Neural crest cell (in vitro differentiated cells): ENCODE results near the gene FAM221B. TPM values are rescaled to one million over a fixed set of nuclear protein-coding genes. Genes with fewer than 3 reads are reported as not detected.

ENCODE experiments used
- DNase-seq: peaks from one replicate; pipeline ENCODE4 v3.0.0; 2021; ENCODE audit warnings: low read depth, mixed read lengths, low spot score
- H3K27ac Mint-ChIP-seq: one replicate; pipeline ENCODE4 v1.8.0; 2021; ENCODE audit warnings: mild to moderate bottlenecking, mixed read lengths; ENCODE audit not compliant: unreplicated experiment
- H3K27me3 Mint-ChIP-seq: 2 replicates; pipeline ENCODE4 v1.8.0; 2021; ENCODE audit warnings: low read depth, mild to moderate bottlenecking, mixed read lengths
- H3K36me3 Mint-ChIP-seq: 2 replicates; pipeline ENCODE4 v1.8.0; 2021; ENCODE audit warnings: low read depth, mild to moderate bottlenecking, mixed read lengths
- H3K4me1 Mint-ChIP-seq: 2 replicates; pipeline ENCODE4 v1.8.0; 2021; ENCODE audit warnings: mixed read lengths
- H3K4me3 Mint-ChIP-seq: one replicate; pipeline ENCODE4 v1.8.0; 2021; ENCODE audit warnings: mild to moderate bottlenecking, mixed read lengths
- H3K9me3 Mint-ChIP-seq: 2 replicates; pipeline ENCODE4 v1.8.0; 2021; ENCODE audit warnings: mixed read lengths
- total RNA-seq: library from RNA; stranded (reverse); gene quantifications from 2 replicates; pipeline ENCODE4 v1.2.1, GENCODE V29; 2021
- TF ChIP-seq, protein P1 (sequence below): fragments of 200-600 bp; sonication (generic); conservative IDR thresholded peaks from 2 replicates; pipeline ENCODE4 v1.5.0; 2021; ENCODE audit warnings: antibody characterized with exemption, mild to moderate bottlenecking

Gene FAM221B
- total RNA-seq, 1 donor from 2014 or later = 0.19 TPM

DNA sequence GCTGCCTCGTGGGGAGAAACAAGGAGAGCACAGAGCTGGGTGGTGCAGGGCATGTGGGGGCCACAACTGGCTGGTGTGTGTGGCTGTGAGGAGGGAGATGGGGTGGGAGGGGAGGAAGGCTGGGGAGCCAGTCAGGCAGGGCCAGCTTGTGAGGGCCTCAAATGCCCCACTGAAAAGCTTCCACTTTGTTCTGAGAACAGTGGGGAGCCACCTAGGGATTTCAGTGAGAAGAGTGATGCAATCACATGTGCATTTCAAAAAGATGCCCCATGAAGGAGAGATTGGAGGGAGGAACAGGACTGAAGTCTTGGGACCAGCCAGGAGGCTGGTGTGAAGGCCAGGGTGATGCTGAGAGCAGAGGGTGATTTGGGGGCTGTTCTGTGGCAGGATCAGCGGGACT lies 40.4 kb upstream of the FAM221B start:
- H3K4me1 Mint-ChIP-seq = no peaks in the 10 kb centered on the region
- no peaks in the 10 kb centered on the region for H3K36me3 Mint-ChIP-seq
- no peaks in the 10 kb centered on the region for H3K27me3 Mint-ChIP-seq
- TF ChIP-seq, protein P1, sequence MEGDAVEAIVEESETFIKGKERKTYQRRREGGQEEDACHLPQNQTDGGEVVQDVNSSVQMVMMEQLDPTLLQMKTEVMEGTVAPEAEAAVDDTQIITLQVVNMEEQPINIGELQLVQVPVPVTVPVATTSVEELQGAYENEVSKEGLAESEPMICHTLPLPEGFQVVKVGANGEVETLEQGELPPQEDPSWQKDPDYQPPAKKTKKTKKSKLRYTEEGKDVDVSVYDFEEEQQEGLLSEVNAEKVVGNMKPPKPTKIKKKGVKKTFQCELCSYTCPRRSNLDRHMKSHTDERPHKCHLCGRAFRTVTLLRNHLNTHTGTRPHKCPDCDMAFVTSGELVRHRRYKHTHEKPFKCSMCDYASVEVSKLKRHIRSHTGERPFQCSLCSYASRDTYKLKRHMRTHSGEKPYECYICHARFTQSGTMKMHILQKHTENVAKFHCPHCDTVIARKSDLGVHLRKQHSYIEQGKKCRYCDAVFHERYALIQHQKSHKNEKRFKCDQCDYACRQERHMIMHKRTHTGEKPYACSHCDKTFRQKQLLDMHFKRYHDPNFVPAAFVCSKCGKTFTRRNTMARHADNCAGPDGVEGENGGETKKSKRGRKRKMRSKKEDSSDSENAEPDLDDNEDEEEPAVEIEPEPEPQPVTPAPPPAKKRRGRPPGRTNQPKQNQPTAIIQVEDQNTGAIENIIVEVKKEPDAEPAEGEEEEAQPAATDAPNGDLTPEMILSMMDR = no peak
- H3K4me3 Mint-ChIP-seq = no peak overlapping the region
- DNase-seq = no peak
- no peak overlapping the region for H3K27ac Mint-ChIP-seq
- H3K9me3 Mint-ChIP-seq = no peaks in the 10 kb centered on the region

DNA sequence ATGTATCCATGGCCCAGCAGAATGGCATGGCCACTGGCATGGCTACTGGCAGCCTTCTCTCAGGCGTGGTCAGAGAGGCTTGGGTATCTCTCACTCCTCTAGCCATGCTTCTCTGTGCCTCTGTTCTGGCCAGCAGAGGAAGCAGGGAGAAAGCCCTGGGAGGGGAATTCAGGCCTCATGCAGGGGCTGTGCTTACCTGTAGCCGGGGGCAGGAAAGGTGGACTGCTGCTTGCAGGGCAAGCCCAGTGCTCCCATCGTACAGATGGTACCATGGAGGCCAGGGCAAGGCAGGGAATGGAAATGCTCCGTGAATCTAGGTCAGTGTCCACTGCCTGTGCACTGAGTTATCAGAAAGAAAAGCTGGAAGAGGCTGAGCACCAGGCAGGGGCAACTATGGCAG lies 39.0 kb upstream of the FAM221B start:
- H3K36me3 Mint-ChIP-seq = no peaks in the 10 kb centered on the region
- H3K4me1 Mint-ChIP-seq = no peaks in the 10 kb centered on the region
- no peak overlapping the region for H3K4me3 Mint-ChIP-seq
- H3K27me3 Mint-ChIP-seq = peaks cover 4% of the 10 kb centered on the region
- TF ChIP-seq, protein P1 = no peak
- no peak overlapping the region for H3K27ac Mint-ChIP-seq
- DNase-seq = no peak
- no peaks in the 10 kb centered on the region for H3K9me3 Mint-ChIP-seq

DNA sequence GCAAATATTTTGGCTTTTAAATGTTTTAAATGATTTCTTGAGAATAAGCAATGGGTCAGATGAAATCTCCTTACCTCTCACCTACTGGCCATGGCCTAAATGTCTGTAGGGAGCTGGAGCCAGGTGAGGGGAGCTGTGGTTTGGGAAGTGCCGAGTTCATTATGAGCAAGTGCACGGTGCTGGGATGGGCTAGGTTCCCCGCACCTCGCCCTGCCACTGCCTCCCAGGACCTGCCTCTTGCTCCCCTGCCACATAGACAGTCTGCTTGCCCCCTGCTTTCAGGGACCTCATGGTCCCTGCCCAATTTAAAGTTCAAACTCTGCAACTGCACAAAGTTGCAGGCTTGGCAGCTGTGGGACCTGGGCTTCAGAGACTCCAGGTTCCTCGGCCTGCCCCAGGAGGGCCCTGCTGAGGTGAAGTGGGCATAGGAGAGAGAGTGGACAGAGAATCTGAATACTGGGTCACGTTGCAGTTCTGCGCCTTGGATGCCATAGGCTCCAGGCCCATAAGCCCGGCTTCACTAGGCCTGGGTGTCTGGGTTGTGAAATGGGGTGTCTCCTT lies 36.2 kb upstream of the FAM221B start:
- Mint-ChIP-seq H3K4me3 (no peak overlapping the region), H3K27ac (no peak overlapping the region), H3K4me1 (no peaks in the 10 kb centered on the region), H3K27me3 (peaks cover 23% of the 10 kb centered on the region), H3K9me3 (no peaks in the 10 kb centered on the region), H3K36me3 (no peaks in the 10 kb centered on the region)
- TF ChIP-seq, protein P1 = no peak
- DNase-seq = no peak

DNA sequence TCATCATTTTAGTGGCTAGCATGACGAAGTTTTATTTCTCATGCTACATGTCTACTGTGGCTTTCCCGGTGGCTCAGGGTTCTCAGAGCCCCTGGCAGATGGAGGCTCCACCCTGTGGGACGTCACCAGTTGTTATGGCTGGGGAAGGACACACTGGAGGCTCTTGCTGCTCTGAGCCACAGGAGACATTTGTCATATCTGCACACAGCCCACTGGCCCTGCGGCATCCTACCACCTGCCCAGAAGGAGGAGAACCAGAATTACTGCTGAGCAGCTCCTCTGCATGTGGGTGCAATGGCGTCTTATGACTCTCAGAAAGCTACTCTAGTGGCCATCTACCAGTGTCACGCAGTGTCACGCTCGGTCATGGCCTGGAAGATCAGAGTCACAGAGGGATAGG lies 35.1 kb upstream of the FAM221B start:
- H3K27ac Mint-ChIP-seq = no peak overlapping the region
- H3K9me3 Mint-ChIP-seq = no peaks in the 10 kb centered on the region
- no peaks in the 10 kb centered on the region for H3K36me3 Mint-ChIP-seq
- no peak overlapping the region for H3K4me3 Mint-ChIP-seq
- TF ChIP-seq, protein P1 = no peak
- peaks cover 25% of the 10 kb centered on the region for H3K27me3 Mint-ChIP-seq
- H3K4me1 Mint-ChIP-seq = no peaks in the 10 kb centered on the region
- DNase-seq = no peak

DNA sequence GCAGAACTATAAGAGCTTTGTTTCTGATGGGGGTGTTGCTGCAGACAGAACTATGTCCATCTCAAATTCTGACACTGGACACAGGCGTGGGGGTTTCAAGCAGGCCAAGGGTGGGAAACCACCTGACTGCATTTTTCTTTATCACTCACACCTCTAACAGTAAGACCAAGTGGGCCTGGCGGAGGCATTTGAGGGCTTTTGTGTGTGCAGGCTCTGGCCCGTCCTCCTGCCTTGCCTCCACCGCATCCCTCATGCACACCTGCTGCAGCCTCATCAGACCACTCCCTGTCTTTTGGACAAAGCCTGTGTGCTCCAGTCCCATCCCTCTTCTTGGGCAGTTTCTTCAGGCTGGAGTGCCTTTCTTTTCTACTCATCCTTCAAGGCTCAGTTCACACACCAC lies 33.8 kb upstream of the FAM221B start:
- no peaks in the 10 kb centered on the region for H3K4me1 Mint-ChIP-seq
- no peak for DNase-seq
- H3K9me3 Mint-ChIP-seq = no peaks in the 10 kb centered on the region
- peaks cover 25% of the 10 kb centered on the region for H3K27me3 Mint-ChIP-seq
- no peaks in the 10 kb centered on the region for H3K36me3 Mint-ChIP-seq
- H3K4me3 Mint-ChIP-seq = no peak overlapping the region
- TF ChIP-seq, protein P1 = no peak
- no peak overlapping the region for H3K27ac Mint-ChIP-seq
